Lower leg skin (tissue), 4 donors: ENCODE results near the gene RPL14. TPM values are rescaled to one million over a fixed set of nuclear protein-coding genes. Genes with fewer than 3 reads are reported as not detected.

Experiments
- DNase-seq, 2 donors: peaks; one replicate each; pipeline ENCODE4 v3.0.0-alpha.2; 2019; ENCODE audit warnings: low spot score in 2 of 2
- H3K4me3 ChIP-seq: fragments of 200-600 bp; sonication (generic); 2 replicates; pipeline ENCODE4 v1.5.1; 2017; ENCODE audit warnings: mild to moderate bottlenecking, low read depth; ENCODE audit not compliant: poor library complexity, severe bottlenecking
- POLR2A ChIP-seq, 2 donors: fragments of 450-650 bp; IDR thresholded peaks; one replicate each; pipeline ENCODE4 v1.6.1; 2016 to 2017; ENCODE audit warnings: antibody characterized with exemption in 2 of 2, mild to moderate bottlenecking in 1 of 2, moderate library complexity in 1 of 2
- WGBS, 2 donors: methylation state at CpG; one replicate each; pipeline ENCODE4 v1.1.5; 2018; 5-methylcytosine and 5-hydroxymethylcytosine counted together
- intact Hi-C: fragments of 100-400 bp; cut with DNase I; formaldehyde crosslinking; loops from one replicate; pipeline ENCODE4 v1.15.0; 2023; ENCODE audit warnings: low total_unique reads
- total RNA-seq, 4 donors: library from RNA; depleted of rRNA; stranded (reverse); fragments of >200 nt; gene quantifications; one replicate each; pipeline ENCODE4 v1.1.0, GENCODE V29; 2016
- TF ChIP-seq, protein P1 (sequence below), 3 donors: fragments of 450-650 bp; IDR thresholded peaks; one replicate each; pipeline ENCODE4 v1.5.1; 2016; ENCODE audit warnings: antibody characterized with exemption in 3 of 3, mild to moderate bottlenecking in 3 of 3, moderate library complexity in 2 of 3

The RPL14 gene
- total RNA-seq, 4 donors from 2014 or later, result 452 to 555 (median 498) TPM

- no peak overlapping the region for H3K4me3 ChIP-seq
- intact Hi-C loops, result no loop called here
- TF ChIP-seq, protein P1, sequence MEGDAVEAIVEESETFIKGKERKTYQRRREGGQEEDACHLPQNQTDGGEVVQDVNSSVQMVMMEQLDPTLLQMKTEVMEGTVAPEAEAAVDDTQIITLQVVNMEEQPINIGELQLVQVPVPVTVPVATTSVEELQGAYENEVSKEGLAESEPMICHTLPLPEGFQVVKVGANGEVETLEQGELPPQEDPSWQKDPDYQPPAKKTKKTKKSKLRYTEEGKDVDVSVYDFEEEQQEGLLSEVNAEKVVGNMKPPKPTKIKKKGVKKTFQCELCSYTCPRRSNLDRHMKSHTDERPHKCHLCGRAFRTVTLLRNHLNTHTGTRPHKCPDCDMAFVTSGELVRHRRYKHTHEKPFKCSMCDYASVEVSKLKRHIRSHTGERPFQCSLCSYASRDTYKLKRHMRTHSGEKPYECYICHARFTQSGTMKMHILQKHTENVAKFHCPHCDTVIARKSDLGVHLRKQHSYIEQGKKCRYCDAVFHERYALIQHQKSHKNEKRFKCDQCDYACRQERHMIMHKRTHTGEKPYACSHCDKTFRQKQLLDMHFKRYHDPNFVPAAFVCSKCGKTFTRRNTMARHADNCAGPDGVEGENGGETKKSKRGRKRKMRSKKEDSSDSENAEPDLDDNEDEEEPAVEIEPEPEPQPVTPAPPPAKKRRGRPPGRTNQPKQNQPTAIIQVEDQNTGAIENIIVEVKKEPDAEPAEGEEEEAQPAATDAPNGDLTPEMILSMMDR (IDR thresholded peaks at IDR 0.05), result no peak
- no peak for TF ChIP-seq POLR2A (IDR thresholded peaks at IDR 0.05)
- WGBS, 2 donors, result 87 to 91% methylated on average over 1 of the region's 1 CpG
- DNase-seq, result no peak
These were observed 54.0 kb downstream of the RPL14 start for GRCh38 chr3:40511031-40511718.

- DNase-seq, result no peak
- no peak overlapping the region for H3K4me3 ChIP-seq
- TF ChIP-seq, protein P1 (IDR thresholded peaks at IDR 0.05), result no peak
- 87 to 96% methylated on average over 5 of the region's 5 CpGs for WGBS, 2 donors
- intact Hi-C loops, result no loop called here
These were observed 59.1 kb downstream of the RPL14 start for GRCh38 chr3:40516201-40516600.

- no peak for DNase-seq
- TF ChIP-seq, protein P1 (IDR thresholded peaks at IDR 0.05), result no peak
- TF ChIP-seq POLR2A (IDR thresholded peaks at IDR 0.05), result no peak
- WGBS, 2 donors, result 88 to 94% methylated on average over 1 of the region's 1 CpG
- intact Hi-C loops, result no loop called here
- H3K4me3 ChIP-seq, result no peak overlapping the region
These were observed 60.9 kb downstream of the RPL14 start for GRCh38 chr3:40518067-40518466.

Other genes starting within 250 kb of the RPL14 start
- 10 to 100 TPM; 17.1 to 33.2 (median 23.9) TPM for gene EIF1B, start 147.6 kb upstream of the RPL14 start, total RNA-seq
- 1 to 10 TPM; 4.9 to 6.2 (median 5.4) TPM for gene ENTPD3, start 70.2 kb upstream of the RPL14 start, total RNA-seq
- 1 to 10 TPM; 4.0 to 6.0 (median 5.2) TPM for gene ZNF619, start 19.8 kb downstream of the RPL14 start, total RNA-seq
- gene ZNF620, start 48.7 kb downstream of the RPL14 start, total RNA-seq, result 1 to 10 TPM in 1 of 4 donors, under 1 TPM in 3; 0.51 to 1.0 (median 0.76) TPM
- gene ZNF621, start 67.6 kb downstream of the RPL14 start, total RNA-seq, result 10 to 100 TPM in 3 of 4 donors, 1 to 10 TPM in 1; 7.8 to 13.9 (median 12.6) TPM